Panc1 (cell line): ENCODE data around the gene PPARGC1A.

Experiments used
- POLR2AphosphoS5 ChIP-seq: IDR thresholded peaks from 2 replicates; pipeline ENCODE4 v1.6.1; 2012; ENCODE audit warnings: mild to moderate bottlenecking, low read depth, low read length, moderate library complexity
- TF ChIP-seq, protein P1 (sequence below): fragments of 450-650 bp; IDR thresholded peaks from 2 replicates; pipeline ENCODE4 v1.5.1; 2017; ENCODE audit warnings: mild to moderate bottlenecking

DNA sequence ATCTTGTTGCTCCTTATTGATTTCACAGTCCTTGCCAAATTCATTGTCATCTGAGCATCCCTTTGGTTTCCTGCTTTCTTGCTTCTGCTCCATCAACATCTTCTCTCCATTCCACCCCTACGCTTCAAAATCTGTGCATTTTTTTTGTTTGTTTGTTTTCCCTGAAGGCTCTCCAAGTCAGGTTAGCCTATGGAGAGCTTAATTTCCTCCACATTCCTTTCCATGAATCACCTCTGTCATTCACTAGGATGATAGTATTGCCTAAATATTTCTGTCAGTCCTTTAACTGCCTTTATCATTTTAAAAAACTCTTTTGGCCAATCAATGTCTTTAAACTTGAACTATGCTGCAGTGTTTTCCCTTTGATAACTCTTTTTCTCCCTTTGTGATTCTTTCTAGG is 67.7 kb downstream of the PPARGC1A start:
- TF ChIP-seq POLR2AphosphoS5, result no peak
- TF ChIP-seq, protein P1, sequence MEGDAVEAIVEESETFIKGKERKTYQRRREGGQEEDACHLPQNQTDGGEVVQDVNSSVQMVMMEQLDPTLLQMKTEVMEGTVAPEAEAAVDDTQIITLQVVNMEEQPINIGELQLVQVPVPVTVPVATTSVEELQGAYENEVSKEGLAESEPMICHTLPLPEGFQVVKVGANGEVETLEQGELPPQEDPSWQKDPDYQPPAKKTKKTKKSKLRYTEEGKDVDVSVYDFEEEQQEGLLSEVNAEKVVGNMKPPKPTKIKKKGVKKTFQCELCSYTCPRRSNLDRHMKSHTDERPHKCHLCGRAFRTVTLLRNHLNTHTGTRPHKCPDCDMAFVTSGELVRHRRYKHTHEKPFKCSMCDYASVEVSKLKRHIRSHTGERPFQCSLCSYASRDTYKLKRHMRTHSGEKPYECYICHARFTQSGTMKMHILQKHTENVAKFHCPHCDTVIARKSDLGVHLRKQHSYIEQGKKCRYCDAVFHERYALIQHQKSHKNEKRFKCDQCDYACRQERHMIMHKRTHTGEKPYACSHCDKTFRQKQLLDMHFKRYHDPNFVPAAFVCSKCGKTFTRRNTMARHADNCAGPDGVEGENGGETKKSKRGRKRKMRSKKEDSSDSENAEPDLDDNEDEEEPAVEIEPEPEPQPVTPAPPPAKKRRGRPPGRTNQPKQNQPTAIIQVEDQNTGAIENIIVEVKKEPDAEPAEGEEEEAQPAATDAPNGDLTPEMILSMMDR, result no peak
